Stimulated activated naive CD8-positive, alpha-beta T cell treated with anti-CD3 and anti-CD28 coated beads, Interleukin-15, amount 100 ng/mL, for 72 hours (primary cell): ENCODE measurements around the gene PAPOLB.
A peak's percentile ranks its signal among the peaks of the same experiment; 100 is the strongest.

Source experiments
- ATAC-seq: fragments of 150-1000 bp; cut with Tn5 transposase; 2 replicates; pipeline ENCODE4 v1.10.0; 2021; ENCODE audit warnings: mild to moderate bottlenecking, moderate library complexity
- DNase-seq, 2 donors: peaks; one replicate each; pipeline ENCODE4 v3.0.0; 2021 to 2022
- H3K27ac Mint-ChIP-seq, 2 donors: one replicate each; pipeline ENCODE4 v1.8.0; 2022; ENCODE audit warnings: mild to moderate bottlenecking in 2 of 2, mixed read lengths in 2 of 2, moderate library complexity in 2 of 2
- H3K27me3 Mint-ChIP-seq: one replicate; pipeline ENCODE4 v1.8.0; 2022; ENCODE audit warnings: mixed read lengths
- H3K4me1 Mint-ChIP-seq: one replicate; pipeline ENCODE4 v1.8.0; 2022; ENCODE audit warnings: mild to moderate bottlenecking, mixed read lengths
- H3K4me3 Mint-ChIP-seq, 2 donors: one replicate each; pipeline ENCODE4 v1.8.0; 2022; ENCODE audit warnings: mild to moderate bottlenecking in 2 of 2, mixed read lengths in 2 of 2, moderate library complexity in 1 of 2
- H3K9me3 Mint-ChIP-seq, 2 donors: one replicate each; pipeline ENCODE4 v1.8.0; 2022; ENCODE audit warnings: mixed read lengths in 2 of 2

Gene PAPOLB

DNA sequence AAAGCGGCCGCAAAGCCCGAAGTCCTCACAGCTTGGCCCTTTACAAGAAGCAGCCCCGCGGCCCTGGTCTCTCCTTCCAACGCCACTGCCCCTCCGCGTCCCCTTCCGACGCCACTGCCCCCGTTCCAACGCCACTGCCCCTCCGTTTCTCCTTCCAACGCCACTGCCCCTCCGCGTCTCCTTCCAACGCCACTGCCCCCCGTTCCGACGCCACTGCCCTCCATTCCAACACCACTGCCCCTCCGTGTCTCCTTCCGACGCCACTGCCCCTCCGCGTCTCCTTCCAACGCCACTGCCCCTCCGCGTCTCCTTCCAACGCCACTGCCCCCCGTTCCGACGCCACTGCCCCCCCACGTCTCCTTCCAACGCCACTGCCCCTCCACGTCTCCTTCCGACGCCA lies 53.3 kb downstream of the PAPOLB start:
- peaks cover 8 to 11% of the 10 kb centered on the region in 2 donors for H3K9me3 Mint-ChIP-seq
- ATAC-seq (no peak), DNase-seq (no peak)
- H3K27ac Mint-ChIP-seq: peak overlapping the region in 1 of 2 donors; percentile 21
- H3K27me3 Mint-ChIP-seq: peaks cover 45% of the 10 kb centered on the region
- peak overlapping the region; percentile 29 to 54 for H3K4me3 Mint-ChIP-seq
- H3K4me1 Mint-ChIP-seq: peaks cover 21% of the 10 kb centered on the region

DNA sequence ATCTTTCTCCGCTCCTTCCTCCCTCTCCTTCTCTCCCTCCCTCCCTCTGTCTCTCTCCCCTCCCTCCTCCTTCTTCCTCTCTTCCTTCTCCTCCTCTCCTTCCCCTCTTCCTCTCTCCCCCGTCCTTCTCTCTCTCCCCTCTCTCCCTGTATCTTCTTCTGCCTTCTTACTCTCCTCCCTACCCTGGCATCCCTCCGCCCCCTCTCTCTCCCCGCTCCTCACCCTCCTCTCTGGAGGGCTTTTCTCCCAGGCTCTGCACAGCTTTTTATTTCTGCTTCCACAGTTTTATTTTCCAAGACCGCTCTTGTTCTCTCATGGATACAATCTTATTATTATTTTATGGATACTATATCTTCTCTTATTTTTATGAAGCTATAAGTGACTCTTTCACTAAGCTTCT lies 53.8 kb downstream of the PAPOLB start:
- Mint-ChIP-seq H3K9me3 (peaks cover 5 to 6% of the 10 kb centered on the region in 2 donors), H3K27me3 (peaks cover 40% of the 10 kb centered on the region), H3K27ac (peak overlapping the region in 1 of 2 donors; percentile 21), H3K4me3 (no peak overlapping the region), H3K4me1 (peaks cover 21% of the 10 kb centered on the region)
- no peak for ATAC-seq
- DNase-seq: no peak
